ENCODE results near the gene FBLN5.

- TF ChIP-seq CTCF (IDR thresholded peaks at IDR 0.05; ENCODE audit: poor library complexity): no peak
- TF ChIP-seq EZH2 (IDR thresholded peaks at IDR 0.05; ENCODE audit: borderline replicate concordance): no peak
- TF ChIP-seq EZH2phosphoT487 (IDR thresholded peaks at IDR 0.05; ENCODE audit: low read depth, severe bottlenecking, unreplicated experiment): no peak
These were observed 57.9 kb downstream of the FBLN5 start for GRCh38 chr14:91889477-91890211.

Measured in hepatocyte (in vitro differentiated cells).